PC-3 (cell line): ENCODE results near the gene KDR. TPM values are rescaled to one million over a fixed set of nuclear protein-coding genes. Genes with fewer than 3 reads are reported as not detected.

ENCODE experiments used
- ATAC-seq: fragments of 200-7000 bp; cut with Tn5 transposase; 2 replicates; pipeline ENCODE4 v1.9.1; 2020; ENCODE audit warnings: mild to moderate bottlenecking, moderate library complexity
- Bru-seq: library from RNA; stranded (reverse); fragments of 400-500 nt; gene quantifications from one replicate; lab custom pipeline; 2021; lab: Mats Ljungman, UMichigan
- BruChase-seq, 2 experiments: library from RNA; stranded (reverse); fragments of 400-500 nt; gene quantifications; one replicate each; lab custom pipeline; 2021; lab: Mats Ljungman, UMichigan
- BruUV-seq: library from RNA; stranded (reverse); fragments of 400-500 nt; replicated peaks from 2 replicates; lab custom pipeline; 2021; lab: Mats Ljungman, UMichigan
- CTCF ChIA-PET: fragments of 300-600 bp; sonication (Branson Sonifier 250); formaldehyde crosslinking; loops from one replicate; lab custom pipeline; 2022; ENCODE audit warnings: antibody characterized with exemption; lab: Charles Lee
- POLR2A ChIA-PET: fragments of 300-600 bp; sonication (Branson Sonifier 250); formaldehyde crosslinking; loops from one replicate; lab custom pipeline; 2022; ENCODE audit warnings: antibody characterized with exemption; ENCODE audit not compliant: unreplicated experiment; lab: Charles Lee
- DNase-seq: peaks from one replicate; pipeline ENCODE4 v3.0.0-alpha.2; 2015
- H2AFZ ChIP-seq: fragments of 300-600 bp; sonication (generic); 2 replicates; pipeline ENCODE4 v1.6.0; 2016; ENCODE audit warnings: antibody characterized with exemption, low read length
- H3F3A ChIP-seq: fragments of 300-600 bp; sonication (generic); one replicate; pipeline ENCODE4 v1.6.0; 2017; ENCODE audit warnings: antibody characterized with exemption, low read length, control low read depth, mild to moderate bottlenecking; ENCODE audit not compliant: unreplicated experiment
- H3K27ac ChIP-seq: fragments of 300-600 bp; sonication (generic); 2 replicates; pipeline ENCODE4 v1.5.1; 2016; ENCODE audit warnings: mild to moderate bottlenecking, low read length
- H3K27me3 ChIP-seq: fragments of 300-600 bp; sonication (generic); 2 replicates; pipeline ENCODE4 v1.6.1; 2016; ENCODE audit warnings: low read length, mixed read lengths
- H3K36me3 ChIP-seq: fragments of 300-600 bp; sonication (generic); 2 replicates; pipeline ENCODE4 v1.6.1; 2016; ENCODE audit warnings: low read depth, mixed run types, low read length, mixed read lengths
- H3K4me1 ChIP-seq: fragments of 300-600 bp; sonication (generic); 2 replicates; pipeline ENCODE4 v1.5.1; 2016; ENCODE audit warnings: low read length; ENCODE audit not compliant: insufficient read depth
- H3K4me2 ChIP-seq: fragments of 300-600 bp; sonication (generic); 2 replicates; pipeline ENCODE4 v1.6.0; 2016; ENCODE audit warnings: low read length
- H3K4me3 ChIP-seq: fragments of 300-600 bp; sonication (generic); 2 replicates; pipeline ENCODE4 v1.5.1; 2016; ENCODE audit warnings: mild to moderate bottlenecking, low read length, mixed read lengths
- H3K79me2 ChIP-seq: fragments of 300-600 bp; sonication (generic); 2 replicates; pipeline ENCODE4 v1.6.1; 2017; ENCODE audit warnings: low read length, mixed read lengths
- H3K9ac ChIP-seq: fragments of 300-600 bp; sonication (generic); 2 replicates; pipeline ENCODE4 v1.6.0; 2016; ENCODE audit warnings: mild to moderate bottlenecking, low read length
- H3K9me2 ChIP-seq: fragments of 300-600 bp; sonication (generic); replicated peaks from 2 replicates; pipeline ENCODE4 v1.6.1; 2016; ENCODE audit warnings: mixed run types, low read length, mixed read lengths
- H3K9me3 ChIP-seq: fragments of 300-600 bp; sonication (generic); 2 replicates; pipeline ENCODE4 v1.6.1; 2016; ENCODE audit warnings: low read length, mixed read lengths
- H4K20me1 ChIP-seq: fragments of 300-600 bp; sonication (generic); 2 replicates; pipeline ENCODE4 v1.6.1; 2016; ENCODE audit warnings: low read length, mixed read lengths
- CTCF ChIP-seq: fragments of 300-600 bp; sonication (generic); conservative IDR thresholded peaks from 2 replicates; pipeline ENCODE4 v1.5.1; 2017; ENCODE audit warnings: antibody characterized with exemption, low read depth, mild to moderate bottlenecking, low read length
- EZH2 ChIP-seq: fragments of 300-600 bp; sonication (generic); IDR thresholded peaks from one replicate; pipeline ENCODE4 v1.6.1; 2017; ENCODE audit warnings: antibody characterized with exemption, mild to moderate bottlenecking, low read length; ENCODE audit not compliant: unreplicated experiment
- EZH2phosphoT487 ChIP-seq: fragments of 300-600 bp; sonication (generic); IDR thresholded peaks from 2 replicates; pipeline ENCODE4 v1.6.1; 2018; ENCODE audit warnings: mild to moderate bottlenecking, antibody characterized with exemption, low read length, borderline replicate concordance
- intact Hi-C: fragments of 100-400 bp; cut with micrococcal nuclease; formaldehyde crosslinking; loops from 2 replicates; pipeline ENCODE4 v1.9.0; 2023
- long read RNA-seq: library from polyadenylated mRNA; unstranded; transcript quantifications from one replicate; pipeline ENCODE4 v2.0.0, GENCODE V29; 2021; ENCODE audit not compliant: unreplicated experiment
- total RNA-seq: library from RNA; depleted of rRNA; stranded (reverse); fragments of >200 nt; gene quantifications from 2 replicates; pipeline ENCODE4 v1.2.3, GENCODE V29; 2014; rRNA removed

Gene KDR
- total RNA-seq (0.63 and 0.66 TPM in 2 replicates), Bru-seq, nascent RNA (percentile 46 among the genes with signal in this experiment), BruChase-seq, experiment 1, labeled RNA remaining after a 6-hour chase (percentile 54 among the genes with signal in this experiment), BruChase-seq, experiment 2, labeled RNA remaining after a 2-hour chase (percentile 55 among the genes with signal in this experiment)
- long read RNA-seq, full-length matches to known transcripts = 2 of 6 reads
- long read RNA-seq, partial matches to known transcripts = 4 of 6 reads
- long read RNA-seq, other reads (novel, unspliced or antisense) = 0 of 6 reads

GRCh38 chr4:55125087-55125721, at the start of gene KDR:
TSS of gene KDR (minus strand) at chr4:55125595. CDS start at chr4:55125293, 302 bp downstream.
- Histone ChIP-seq H3K9me3 (no peaks in the 10 kb centered on the region), H3K27me3 (0 out of 2 replicates have a peak, but pooled peaks cover 4% of the 10 kb centered on the region), H4K20me1 (no peaks in the 10 kb centered on the region), H3K9me2 (no peaks in the 10 kb centered on the region; the same call in 1 of the 2 replicates), H3K4me3 (peak within 1 kb of the TSS; percentile 69), H3F3A (no peaks in the 10 kb centered on the region), H3K4me2 (peak within 1 kb of the TSS; percentile 86), H2AFZ (peak within 1 kb of the TSS; percentile 90), H3K79me2 (no peaks in the 10 kb centered on the region), H3K4me1 (peaks cover 11% of the 10 kb centered on the region; the same call in 1 of the 2 replicates), H3K36me3 (no peaks in the 10 kb centered on the region), H3K27ac (no peak within 1 kb of the TSS), H3K9ac (no peak within 1 kb of the TSS)
- TF ChIP-seq EZH2 (no peak), CTCF (no peak), EZH2phosphoT487 (no peak)
- TSS peak; percentile 61 for BruUV-seq
- ATAC-seq (peak; percentile 80), DNase-seq (peak; percentile 29)
- intact Hi-C loops = no loop called here
- CTCF ChIA-PET = no interaction called here
- POLR2A ChIA-PET = no interaction called here

- ChIA-PET POLR2A (no interaction called here), CTCF (interaction anchor here (0.5 to 0.6 kb wide), 2 partner anchors 11 to 196 kb away, joined by 3 to 4 read pairs; no protein-coding TSS in a partner anchor)
Observed at GRCh38 chr4:55173580-55173979, 48.2 kb upstream of the KDR start.

More at GRCh38 chr4:55173580-55173979, 48.2 kb upstream of the KDR start:
- TF ChIP-seq CTCF (no peak), EZH2 (no peak), EZH2phosphoT487 (no peak)
- peaks cover 16% of the 10 kb centered on the region for H3F3A ChIP-seq
- ATAC-seq = peak; percentile 52
- H3K79me2 ChIP-seq = peaks cover 10% of the 10 kb centered on the region
- H4K20me1 ChIP-seq = no peaks in the 10 kb centered on the region
- no peaks in the 10 kb centered on the region for H3K36me3 ChIP-seq
- intact Hi-C loops = loop anchor here (1.0 kb wide), 1 partner anchor 222 kb away; the partner anchor contains the start of gene TMEM165
- peak overlapping the region; percentile 28; the same call in 1 of the 2 replicates for H2AFZ ChIP-seq
- H3K27me3 ChIP-seq = no peaks in the 10 kb centered on the region
- H3K9me2 ChIP-seq = no peaks in the 10 kb centered on the region
- H3K4me3 ChIP-seq = no peak overlapping the region
- H3K4me1 ChIP-seq = peaks cover 72% of the 10 kb centered on the region
- no peaks in the 10 kb centered on the region for H3K9me3 ChIP-seq
- no TSS peak for BruUV-seq
- H3K4me2 ChIP-seq = peak overlapping the region; percentile 69
- DNase-seq = peak; percentile 95
- peak overlapping the region; percentile 87 for H3K27ac ChIP-seq
- peak overlapping the region; percentile 49; the same call in 1 of the 2 replicates for H3K9ac ChIP-seq
